Natural killer cell (primary cell): ENCODE data around the gene KCNK16. TPM values are rescaled to one million over a fixed set of nuclear protein-coding genes. Genes with fewer than 3 reads are reported as not detected.

Source experiments
- ATAC-seq, 3 donors: fragments of 150-1000 bp in 2 of 3; fragments of 200-7000 bp in 1 of 3; cut with Tn5 transposase; 1 replicate in 1 of 3; 2 replicates in 2 of 3; pipeline ENCODE4 v1.10.0; 2021; ENCODE audit warnings: mild to moderate bottlenecking in 2 of 3, moderate library complexity in 2 of 3
- DNase-seq, 2 donors: peaks; one replicate each; pipeline versions ENCODE4 v3.0.0 to v3.0.0-alpha.2; 2013 to 2021; ENCODE audit warnings: mixed read lengths in 1 of 2
- H3K27ac ChIP-seq: one replicate; pipeline ENCODE4 v1.5.1; 2013; ENCODE audit warnings: mild to moderate bottlenecking, low read length
- H3K27me3 ChIP-seq: one replicate; pipeline ENCODE4 v1.6.1; 2013; ENCODE audit warnings: low read length; ENCODE audit not compliant: control insufficient read depth, insufficient read depth
- H3K36me3 ChIP-seq: one replicate; pipeline ENCODE4 v1.6.1; 2013; ENCODE audit warnings: low read length; ENCODE audit not compliant: control insufficient read depth, insufficient read depth
- H3K4me1 ChIP-seq: one replicate; pipeline ENCODE4 v1.6.1; 2013; ENCODE audit warnings: low read length; ENCODE audit not compliant: control insufficient read depth, insufficient read depth
- H3K4me3 ChIP-seq: one replicate; pipeline ENCODE4 v1.5.1; 2013; ENCODE audit warnings: low read length
- H3K9me3 ChIP-seq: one replicate; pipeline ENCODE4 v1.6.1; 2013; ENCODE audit warnings: low read length; ENCODE audit not compliant: control insufficient read depth, insufficient read depth
- H3K27ac Mint-ChIP-seq, 2 donors: one replicate each; pipeline ENCODE4 v1.8.0; 2022; ENCODE audit warnings: mild to moderate bottlenecking in 2 of 2, mixed read lengths in 2 of 2, moderate library complexity in 1 of 2
- H3K27me3 Mint-ChIP-seq, 2 donors: one replicate each; pipeline ENCODE4 v1.8.0; 2022; ENCODE audit warnings: low read depth in 2 of 2, mixed read lengths in 2 of 2
- H3K36me3 Mint-ChIP-seq: one replicate; pipeline ENCODE4 v1.8.0; 2022; ENCODE audit warnings: mixed read lengths
- H3K4me1 Mint-ChIP-seq, 2 donors: one replicate each; pipeline ENCODE4 v1.8.0; 2022; ENCODE audit warnings: mixed read lengths in 2 of 2
- H3K4me3 Mint-ChIP-seq: one replicate; pipeline ENCODE4 v1.8.0; 2022; ENCODE audit warnings: mild to moderate bottlenecking, moderate library complexity, mixed read lengths
- H3K9me3 Mint-ChIP-seq, 2 donors: one replicate each; pipeline ENCODE4 v1.8.0; 2022; ENCODE audit warnings: mixed read lengths in 2 of 2
- WGBS: methylation state at CpG from one replicate; pipeline ENCODE4 v1.1.7; 2013; ENCODE audit warnings: missing lambda C conversion rate; ENCODE audit not compliant: insufficient coverage; 5-methylcytosine and 5-hydroxymethylcytosine counted together
- intact Hi-C: fragments of 100-400 bp; cut with micrococcal nuclease; formaldehyde crosslinking; loops from one replicate; pipeline ENCODE4 v1.14.2; 2022
- total RNA-seq, 4 donors: library from RNA; stranded (reverse); fragments of 120-200 nt in 1 of 4; gene quantifications; one replicate each; pipeline versions ENCODE4 v1.2.3 to v1.2.4, GENCODE V29; 2013 to 2022
- TF ChIP-seq, protein P1 (sequence below): fragments of 200-600 bp; IDR thresholded peaks from one replicate; pipeline ENCODE4 v1.8.0; 2022; ENCODE audit warnings: antibody characterized with exemption

Gene KCNK16
- total RNA-seq, 3 donors from 2014 or later (not counting 1 experiment from before 2014, with no cell fraction given), result not detected

DNA sequence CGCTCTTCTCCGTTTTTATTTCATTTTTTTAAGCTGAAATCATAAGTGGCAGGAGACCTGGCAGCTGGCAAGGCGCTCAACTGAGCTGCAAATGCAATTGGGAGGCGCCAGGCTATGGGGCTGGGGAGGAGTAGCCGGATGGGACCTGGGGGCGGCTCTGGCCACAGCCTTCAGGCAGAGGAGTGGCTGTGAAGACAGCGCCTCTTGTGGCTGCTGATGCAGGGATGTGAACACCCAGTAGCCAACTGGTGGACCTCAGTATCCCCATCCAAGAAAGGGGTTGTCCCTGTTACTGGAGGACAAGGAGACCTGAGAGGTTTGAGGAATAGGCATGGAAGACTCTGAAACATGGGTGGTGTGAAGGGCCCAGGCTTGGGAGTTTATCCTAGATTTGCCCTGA is 20.9 kb downstream of the KCNK16 start:
- Mint-ChIP-seq H3K4me1 (peaks cover 0 to 11% of the 10 kb centered on the region in 2 donors), H3K27ac (no peak overlapping the region), H3K9me3 (no peaks in the 10 kb centered on the region), H3K36me3 (no peaks in the 10 kb centered on the region), H3K4me3 (no peak overlapping the region), H3K27me3 (no peaks in the 10 kb centered on the region)
- Histone ChIP-seq H3K4me1 (peaks cover 6% of the 10 kb centered on the region), H3K27ac (no peak overlapping the region), H3K27me3 (no peaks in the 10 kb centered on the region), H3K4me3 (no peak overlapping the region), H3K36me3 (no peaks in the 10 kb centered on the region), H3K9me3 (no peaks in the 10 kb centered on the region)
- DNase-seq (no peak), ATAC-seq (no peak)
- TF ChIP-seq, protein P1, sequence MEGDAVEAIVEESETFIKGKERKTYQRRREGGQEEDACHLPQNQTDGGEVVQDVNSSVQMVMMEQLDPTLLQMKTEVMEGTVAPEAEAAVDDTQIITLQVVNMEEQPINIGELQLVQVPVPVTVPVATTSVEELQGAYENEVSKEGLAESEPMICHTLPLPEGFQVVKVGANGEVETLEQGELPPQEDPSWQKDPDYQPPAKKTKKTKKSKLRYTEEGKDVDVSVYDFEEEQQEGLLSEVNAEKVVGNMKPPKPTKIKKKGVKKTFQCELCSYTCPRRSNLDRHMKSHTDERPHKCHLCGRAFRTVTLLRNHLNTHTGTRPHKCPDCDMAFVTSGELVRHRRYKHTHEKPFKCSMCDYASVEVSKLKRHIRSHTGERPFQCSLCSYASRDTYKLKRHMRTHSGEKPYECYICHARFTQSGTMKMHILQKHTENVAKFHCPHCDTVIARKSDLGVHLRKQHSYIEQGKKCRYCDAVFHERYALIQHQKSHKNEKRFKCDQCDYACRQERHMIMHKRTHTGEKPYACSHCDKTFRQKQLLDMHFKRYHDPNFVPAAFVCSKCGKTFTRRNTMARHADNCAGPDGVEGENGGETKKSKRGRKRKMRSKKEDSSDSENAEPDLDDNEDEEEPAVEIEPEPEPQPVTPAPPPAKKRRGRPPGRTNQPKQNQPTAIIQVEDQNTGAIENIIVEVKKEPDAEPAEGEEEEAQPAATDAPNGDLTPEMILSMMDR, result no peak
- intact Hi-C loops, result loop anchor here (2.0 kb wide), 1 partner anchor 299 kb away; no protein-coding TSS in a partner anchor
- WGBS, result 88% methylated on average over 7 of the region's 7 CpGs

DNA sequence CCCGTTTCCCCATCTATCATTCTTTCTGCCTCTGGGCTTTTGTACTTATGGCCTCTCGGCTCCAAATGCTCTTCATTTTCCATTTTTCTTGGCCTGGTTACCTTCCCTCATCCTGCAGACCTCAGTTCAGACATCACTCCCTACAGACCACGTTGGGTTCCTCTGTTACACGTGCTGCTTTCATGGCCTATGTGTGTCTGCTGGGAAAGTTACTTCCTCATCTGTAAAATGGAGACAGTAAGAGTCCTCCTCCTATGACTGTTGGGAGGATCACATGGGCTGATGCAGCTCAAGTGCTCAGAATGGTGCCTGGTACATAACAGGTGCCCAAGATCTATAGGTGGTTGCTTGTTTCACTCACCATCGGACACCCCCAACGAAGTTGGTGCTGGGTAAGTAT is 21.8 kb downstream of the KCNK16 start:
- no peak overlapping the region for H3K27ac Mint-ChIP-seq
- H3K4me3 Mint-ChIP-seq, result no peak overlapping the region
- no peak overlapping the region for H3K4me3 ChIP-seq
- H3K27me3 ChIP-seq, result no peaks in the 10 kb centered on the region
- no peaks in the 10 kb centered on the region for H3K9me3 ChIP-seq
- 86% methylated on average over 4 of the region's 6 CpGs for WGBS
- no peaks in the 10 kb centered on the region for H3K27me3 Mint-ChIP-seq
- peaks cover 6% of the 10 kb centered on the region for H3K4me1 ChIP-seq
- TF ChIP-seq, protein P1, result no peak
- DNase-seq (no peak), ATAC-seq (no peak)
- H3K27ac ChIP-seq, result no peak overlapping the region
- H3K9me3 Mint-ChIP-seq, result no peaks in the 10 kb centered on the region
- intact Hi-C loops, result no loop called here
- peaks cover 0 to 11% of the 10 kb centered on the region in 2 donors for H3K4me1 Mint-ChIP-seq
- no peaks in the 10 kb centered on the region for H3K36me3 ChIP-seq
- no peaks in the 10 kb centered on the region for H3K36me3 Mint-ChIP-seq

DNA sequence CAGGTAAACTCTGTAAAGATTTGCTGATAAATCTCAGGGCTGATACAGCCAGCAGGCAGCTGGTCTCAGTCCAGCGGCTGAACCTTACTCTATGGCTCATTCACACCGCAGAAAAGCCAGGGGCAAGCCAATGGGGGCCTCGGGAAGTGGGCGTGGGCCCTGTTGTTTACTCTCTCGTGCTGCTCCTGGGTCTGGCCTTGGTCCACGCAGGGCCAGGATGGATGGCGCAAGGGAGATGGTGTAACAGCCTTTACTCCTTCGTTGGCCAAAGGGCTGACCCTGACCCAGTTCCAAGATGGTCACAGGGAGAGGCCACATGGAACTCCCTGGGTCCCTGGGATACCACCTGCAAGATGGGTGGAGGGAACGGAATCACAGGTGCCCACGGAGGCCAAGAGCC is 24.4 kb downstream of the KCNK16 start:
- no peaks in the 10 kb centered on the region for H3K27me3 Mint-ChIP-seq
- H3K9me3 ChIP-seq, result no peaks in the 10 kb centered on the region
- H3K4me1 Mint-ChIP-seq, result peaks cover 0 to 7% of the 10 kb centered on the region in 2 donors
- TF ChIP-seq, protein P1, result no peak
- intact Hi-C loops, result no loop called here
- ATAC-seq (no peak), DNase-seq (no peak)
- no peaks in the 10 kb centered on the region for H3K36me3 ChIP-seq
- H3K27ac Mint-ChIP-seq, result no peak overlapping the region
- H3K27ac ChIP-seq, result no peak overlapping the region
- 84% methylated on average over 10 of the region's 10 CpGs for WGBS
- H3K36me3 Mint-ChIP-seq, result no peaks in the 10 kb centered on the region
- no peak overlapping the region for H3K4me3 Mint-ChIP-seq
- no peaks in the 10 kb centered on the region for H3K27me3 ChIP-seq
- H3K4me1 ChIP-seq, result peaks cover 5% of the 10 kb centered on the region
- H3K9me3 Mint-ChIP-seq, result no peaks in the 10 kb centered on the region
- H3K4me3 ChIP-seq, result no peak overlapping the region
